Astrocyte (in vitro differentiated cells and primary cell): ENCODE results near the gene ATG101. TPM values are rescaled to one million over a fixed set of nuclear protein-coding genes. Genes with fewer than 3 reads are reported as not detected.
A peak's percentile ranks its signal among the peaks of the same experiment; 100 is the strongest.

ENCODE experiments used
- DNase-seq: peaks from one replicate; pipeline ENCODE4 v3.0.0-alpha.2; 2010; ENCODE audit warnings: low read depth
- FAIRE-seq: peaks from 2 replicates; lab custom pipeline; 2011; peaks lifted over from hg19 to GRCh38; lab: Jason Lieb, UNC
- H2AFZ ChIP-seq: 2 replicates; pipeline ENCODE4 v1.6.0; 2012; ENCODE audit warnings: low read depth, low read length, inconsistent platforms
- H3K27ac ChIP-seq: 2 replicates; pipeline ENCODE4 v1.5.1; 2011; ENCODE audit warnings: low read depth, low read length, inconsistent platforms
- H3K27me3 ChIP-seq: 2 replicates; pipeline ENCODE4 v1.6.0; 2011; ENCODE audit warnings: low read length, inconsistent platforms; ENCODE audit not compliant: insufficient read depth
- H3K36me3 ChIP-seq: 2 replicates; pipeline ENCODE4 v1.5.1; 2011; ENCODE audit warnings: low read length, inconsistent platforms; ENCODE audit not compliant: insufficient read depth
- H3K4me1 ChIP-seq: 2 replicates; pipeline ENCODE4 v1.5.1; 2011; ENCODE audit warnings: low read length, inconsistent platforms; ENCODE audit not compliant: insufficient read depth
- H3K4me2 ChIP-seq: 2 replicates; pipeline ENCODE4 v1.6.0; 2012; ENCODE audit warnings: low read length, inconsistent platforms
- H3K4me3 ChIP-seq: 2 replicates; pipeline ENCODE4 v1.5.1; 2011; ENCODE audit warnings: low read depth, mild to moderate bottlenecking, low read length, inconsistent platforms; ENCODE audit not compliant: insufficient read depth
- H3K79me2 ChIP-seq: 2 replicates; pipeline ENCODE4 v1.6.0; 2012; ENCODE audit warnings: mild to moderate bottlenecking, low read length, inconsistent platforms; ENCODE audit not compliant: insufficient read depth
- H3K9ac ChIP-seq: 2 replicates; pipeline ENCODE4 v1.6.0; 2012; ENCODE audit warnings: mild to moderate bottlenecking, low read length, inconsistent platforms
- H3K9me3 ChIP-seq: 2 replicates; pipeline ENCODE4 v1.5.1; 2012; ENCODE audit warnings: low read depth, mild to moderate bottlenecking, low read length, inconsistent platforms; ENCODE audit not compliant: insufficient read depth
- H4K20me1 ChIP-seq: 2 replicates; pipeline ENCODE4 v1.6.0; 2012; ENCODE audit warnings: low read length, inconsistent platforms; ENCODE audit not compliant: insufficient read depth
- H3K27ac Mint-ChIP-seq: one replicate; pipeline ENCODE4 v1.8.0; 2021; ENCODE audit warnings: mild to moderate bottlenecking, mixed read lengths; ENCODE audit not compliant: unreplicated experiment
- H3K27me3 Mint-ChIP-seq: one replicate; pipeline ENCODE4 v1.8.0; 2021; ENCODE audit warnings: low read depth, mixed read lengths; ENCODE audit not compliant: unreplicated experiment
- H3K36me3 Mint-ChIP-seq: one replicate; pipeline ENCODE4 v1.8.0; 2021; ENCODE audit warnings: low read depth, mixed read lengths; ENCODE audit not compliant: unreplicated experiment
- H3K4me1 Mint-ChIP-seq: one replicate; pipeline ENCODE4 v1.8.0; 2021; ENCODE audit warnings: low read depth, mixed read lengths; ENCODE audit not compliant: unreplicated experiment
- H3K4me3 Mint-ChIP-seq: one replicate; pipeline ENCODE4 v1.8.0; 2021; ENCODE audit warnings: mild to moderate bottlenecking, moderate library complexity, mixed read lengths; ENCODE audit not compliant: unreplicated experiment
- H3K9me3 Mint-ChIP-seq: one replicate; pipeline ENCODE4 v1.8.0; 2021; ENCODE audit warnings: mild to moderate bottlenecking, mixed read lengths; ENCODE audit not compliant: unreplicated experiment
- CTCF ChIP-seq: IDR thresholded peaks from 2 replicates; pipeline ENCODE4 v1.5.1; 2011; ENCODE audit warnings: low read depth, mild to moderate bottlenecking, inconsistent platforms, low read length, moderate library complexity; ENCODE audit not compliant: insufficient read depth
- EZH2 ChIP-seq: IDR thresholded peaks from 2 replicates; pipeline ENCODE4 v1.6.1; 2012; ENCODE audit warnings: mild to moderate bottlenecking, low read length, inconsistent platforms; ENCODE audit not compliant: insufficient read depth
- total RNA-seq: library from RNA; stranded (reverse); gene quantifications from 2 replicates; pipeline ENCODE4 v1.2.1, GENCODE V29; 2021

Gene ATG101
- total RNA-seq, 1 donor from 2014 or later = 54.2 TPM

- TF ChIP-seq EZH2 (no peak), CTCF (no peak)
- peak overlapping the region; percentile 97 for H3K9ac ChIP-seq
- H2AFZ ChIP-seq = no peak overlapping the region
- H3K9me3 ChIP-seq = no peaks in the 10 kb centered on the region
- H3K27me3 ChIP-seq = no peaks in the 10 kb centered on the region
- H4K20me1 ChIP-seq = peaks cover 26% of the 10 kb centered on the region
- H3K27ac Mint-ChIP-seq = peak overlapping the region; percentile 63
- peaks cover 14% of the 10 kb centered on the region for H3K4me1 ChIP-seq
- DNase-seq = no peak
- H3K27ac ChIP-seq = no peak overlapping the region
- no peaks in the 10 kb centered on the region for H3K36me3 Mint-ChIP-seq
- no peak overlapping the region for H3K4me2 ChIP-seq
- FAIRE-seq = no peak
- H3K9me3 Mint-ChIP-seq = no peaks in the 10 kb centered on the region
- H3K79me2 ChIP-seq = no peaks in the 10 kb centered on the region
- no peak overlapping the region for H3K4me3 ChIP-seq
- H3K4me1 Mint-ChIP-seq = peaks cover 4% of the 10 kb centered on the region
- peak overlapping the region; percentile 78 for H3K4me3 Mint-ChIP-seq
- H3K36me3 ChIP-seq = no peaks in the 10 kb centered on the region
- peaks cover 25% of the 10 kb centered on the region for H3K27me3 Mint-ChIP-seq
Observed at GRCh38 chr12:52049688-52050087, 20.1 kb upstream of the ATG101 start.

GRCh38 chr12:52050116-52050757 is 19.5 kb upstream of the ATG101 start:
- FAIRE-seq (no peak), DNase-seq (no peak)
- no peaks in the 10 kb centered on the region for H3K79me2 ChIP-seq
- peak overlapping the region; percentile 78 for H3K4me3 Mint-ChIP-seq
- peak overlapping the region; percentile 75 for H2AFZ ChIP-seq
- H3K4me3 ChIP-seq = peak overlapping the region; percentile 65
- peaks cover 14% of the 10 kb centered on the region for H3K4me1 ChIP-seq
- H3K4me2 ChIP-seq = peak overlapping the region; percentile 96
- peaks cover 24% of the 10 kb centered on the region for H3K27me3 Mint-ChIP-seq
- H4K20me1 ChIP-seq = peaks cover 26% of the 10 kb centered on the region
- no peak for TF ChIP-seq CTCF
- TF ChIP-seq EZH2 = no peak
- H3K4me1 Mint-ChIP-seq = peaks cover 4% of the 10 kb centered on the region
- no peaks in the 10 kb centered on the region for H3K27me3 ChIP-seq
- H3K9me3 Mint-ChIP-seq = no peaks in the 10 kb centered on the region
- H3K27ac Mint-ChIP-seq = peak overlapping the region; percentile 63
- H3K36me3 Mint-ChIP-seq = no peaks in the 10 kb centered on the region
- no peaks in the 10 kb centered on the region for H3K9me3 ChIP-seq
- no peaks in the 10 kb centered on the region for H3K36me3 ChIP-seq
- H3K9ac ChIP-seq = peak overlapping the region; percentile 97
- peak overlapping the region; percentile 83 for H3K27ac ChIP-seq
